SU-DHL-6 (cell line): ENCODE results near the gene ATG3.

Experiments used
- CTCF ChIP-seq: fragments of 200-600 bp; sonication (generic); IDR thresholded peaks from one replicate; pipeline ENCODE4 v1.5.1; 2017; ENCODE audit warnings: antibody characterized with exemption, mild to moderate bottlenecking, low read length, moderate library complexity; ENCODE audit not compliant: insufficient read depth, poor library complexity, severe bottlenecking
- EZH2phosphoT487 ChIP-seq: fragments of 200-600 bp; sonication (generic), shearing (Covaris generic); conservative IDR thresholded peaks from 2 replicates; pipeline ENCODE4 v1.6.1; 2018; ENCODE audit warnings: mild to moderate bottlenecking, antibody characterized with exemption, low read length, moderate library complexity, mixed read lengths

- TF ChIP-seq CTCF (no peak), EZH2phosphoT487 (no peak)
These were observed 74.8 kb downstream of the ATG3 start for GRCh38 chr3:112486811-112487505.
